GM21576 (cell line): ENCODE measurements around the gene GFY.

Experiments
- ATAC-seq: cut with Tn5 transposase; IDR thresholded peaks from one replicate; pipeline ENCODE4 v1.9.1; 2021; ENCODE audit warnings: mild to moderate bottlenecking, moderate library complexity; ENCODE audit not compliant: unreplicated experiment

GFY gene

GRCh38 chr19:49428547-49429451, 3.6 kb downstream of the GFY start:
- no peak for ATAC-seq

GRCh38 chr19:49430172-49430677, 5.0 kb downstream of the GFY start:
- ATAC-seq: no peak

GRCh38 chr19:49430678-49431329, 5.6 kb downstream of the GFY start:
- ATAC-seq: no peak

GRCh38 chr19:49431330-49431749, 6.2 kb downstream of the GFY start:
- no peak for ATAC-seq

- no peak for ATAC-seq
Observed at GRCh38 chr19:49432141-49433073, 7.2 kb downstream of the GFY start.

DNA sequence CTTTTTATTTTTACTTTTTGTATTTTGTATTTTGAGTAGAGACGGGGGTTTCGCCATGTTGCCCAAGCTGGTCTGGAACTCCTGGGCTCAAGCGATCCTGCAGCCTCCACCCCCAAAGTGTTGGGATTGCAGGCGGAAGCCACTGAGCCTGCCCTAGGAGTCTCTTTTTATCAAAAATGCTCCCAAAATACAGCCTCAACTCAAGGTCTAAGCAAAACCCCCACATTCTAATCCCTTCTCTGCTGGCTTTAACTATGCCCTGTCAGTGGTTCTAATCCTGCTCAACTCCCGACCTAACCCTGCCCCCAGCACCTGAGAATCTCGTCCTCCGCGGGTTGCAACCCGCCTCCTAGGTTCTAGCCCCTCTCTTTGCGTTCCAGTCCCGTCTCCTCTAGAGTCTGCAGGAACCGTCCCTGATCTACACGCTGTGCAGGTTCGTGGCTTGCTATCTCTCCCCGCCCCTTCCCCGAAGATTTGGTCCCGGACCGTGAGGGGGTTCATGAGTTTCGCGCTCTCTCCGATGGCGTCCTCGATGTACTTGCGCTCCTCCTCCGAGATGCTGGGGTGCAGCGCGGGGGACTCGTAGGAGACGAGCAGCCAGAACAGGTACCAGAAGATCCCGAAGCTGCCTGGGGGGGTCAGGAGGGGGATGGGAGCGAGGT, 8.2 kb downstream of the GFY start:
- ATAC-seq: no peak

- ATAC-seq: no peak
Observed at GRCh38 chr19:49434907-49435583, 9.9 kb downstream of the GFY start.

GRCh38 chr19:49435670-49436069, 10.5 kb downstream of the GFY start:
- no peak for ATAC-seq

DNA sequence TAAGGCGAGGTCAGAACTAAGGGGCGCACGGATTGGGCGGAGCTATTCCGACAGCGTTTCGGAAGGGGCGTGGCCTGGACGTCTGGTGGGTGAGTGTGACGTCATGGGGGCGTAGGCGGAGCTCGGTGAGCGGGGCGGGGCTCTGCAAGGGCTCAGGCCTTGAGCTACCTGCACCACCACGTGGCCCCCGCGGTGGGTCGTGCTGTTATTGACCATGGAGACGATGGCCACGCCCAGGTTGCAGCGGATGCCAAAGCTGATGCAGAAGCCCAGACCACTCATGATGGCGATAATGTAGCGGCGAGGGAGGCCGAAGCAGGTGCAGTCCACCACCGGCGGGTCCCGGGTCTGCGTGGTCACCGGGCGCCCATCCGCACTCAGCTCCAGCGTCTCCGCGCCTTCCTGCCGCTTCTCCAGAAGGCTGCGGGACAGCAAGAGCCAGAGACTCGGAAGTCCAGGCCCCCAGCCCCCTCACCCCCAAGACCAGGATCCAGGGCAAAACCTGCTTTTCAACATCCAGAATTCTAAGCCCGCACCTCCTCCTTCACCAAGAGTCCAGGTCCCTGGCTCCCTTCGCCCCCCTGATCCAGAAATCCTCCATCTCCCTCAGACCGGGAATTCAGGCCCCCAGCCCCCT, 11.3 kb downstream of the GFY start:
- no peak for ATAC-seq

GRCh38 chr19:49437231-49437630, 12.0 kb downstream of the GFY start:
- no peak for ATAC-seq

DNA sequence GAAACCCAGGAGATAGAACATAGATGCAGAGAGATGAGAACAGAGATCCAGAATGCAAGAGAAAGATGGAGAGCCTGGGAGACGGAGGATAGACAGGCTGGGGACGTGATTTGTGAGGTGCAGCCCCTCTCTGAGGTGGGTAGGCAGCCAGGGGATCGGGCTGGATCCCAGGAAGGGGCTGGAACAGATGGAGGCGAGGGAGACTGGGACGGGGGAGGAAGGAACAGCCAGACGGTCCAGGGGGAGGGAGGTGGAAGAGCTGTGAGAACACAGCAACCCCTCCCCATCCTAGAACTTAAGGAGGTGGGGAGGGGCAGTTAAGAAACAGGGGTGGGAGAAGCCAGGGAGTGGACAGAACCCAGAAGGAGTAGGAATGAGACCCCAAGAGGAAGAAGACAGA, 13.1 kb downstream of the GFY start:
- ATAC-seq: no peak

- no peak for ATAC-seq
Observed at GRCh38 chr19:49439836-49440235, 14.6 kb downstream of the GFY start.

DNA sequence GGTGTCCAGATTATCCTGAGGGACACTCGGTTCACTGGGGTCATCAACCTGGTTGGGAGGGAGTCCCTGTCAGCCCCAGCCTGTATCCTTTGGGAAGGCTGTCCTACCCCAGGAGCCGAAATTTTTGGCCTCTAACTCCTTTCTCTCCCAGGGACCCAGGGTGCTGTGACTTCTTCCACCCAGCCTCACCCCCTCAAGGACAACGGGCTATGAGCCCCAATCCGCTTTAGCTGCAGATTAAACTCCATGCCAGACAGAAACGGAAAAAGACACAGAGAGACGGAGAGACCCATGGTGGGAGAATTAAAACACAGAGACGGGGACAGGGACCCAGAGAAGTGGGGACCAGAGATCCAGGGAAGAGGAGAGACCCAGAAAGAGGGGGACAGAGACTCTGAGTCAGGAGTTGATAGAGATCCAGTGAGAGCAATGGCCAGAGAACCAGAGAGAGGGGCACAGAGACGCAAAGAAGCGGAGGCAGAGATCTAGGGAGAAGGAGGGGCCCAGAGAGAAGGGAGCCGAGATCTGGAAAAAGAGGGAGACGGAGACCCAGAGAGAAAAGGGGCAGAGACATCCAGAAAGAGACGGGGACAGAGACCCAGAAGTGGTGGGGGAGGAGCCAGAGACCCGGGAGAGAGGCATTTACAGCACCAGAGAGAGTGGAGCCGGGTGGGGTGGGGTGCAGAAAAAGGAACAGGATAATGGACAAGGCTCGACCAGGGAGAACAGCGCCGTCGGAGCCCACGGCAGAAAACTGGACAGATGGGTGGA, 15.4 kb downstream of the GFY start:
- ATAC-seq: no peak

DNA sequence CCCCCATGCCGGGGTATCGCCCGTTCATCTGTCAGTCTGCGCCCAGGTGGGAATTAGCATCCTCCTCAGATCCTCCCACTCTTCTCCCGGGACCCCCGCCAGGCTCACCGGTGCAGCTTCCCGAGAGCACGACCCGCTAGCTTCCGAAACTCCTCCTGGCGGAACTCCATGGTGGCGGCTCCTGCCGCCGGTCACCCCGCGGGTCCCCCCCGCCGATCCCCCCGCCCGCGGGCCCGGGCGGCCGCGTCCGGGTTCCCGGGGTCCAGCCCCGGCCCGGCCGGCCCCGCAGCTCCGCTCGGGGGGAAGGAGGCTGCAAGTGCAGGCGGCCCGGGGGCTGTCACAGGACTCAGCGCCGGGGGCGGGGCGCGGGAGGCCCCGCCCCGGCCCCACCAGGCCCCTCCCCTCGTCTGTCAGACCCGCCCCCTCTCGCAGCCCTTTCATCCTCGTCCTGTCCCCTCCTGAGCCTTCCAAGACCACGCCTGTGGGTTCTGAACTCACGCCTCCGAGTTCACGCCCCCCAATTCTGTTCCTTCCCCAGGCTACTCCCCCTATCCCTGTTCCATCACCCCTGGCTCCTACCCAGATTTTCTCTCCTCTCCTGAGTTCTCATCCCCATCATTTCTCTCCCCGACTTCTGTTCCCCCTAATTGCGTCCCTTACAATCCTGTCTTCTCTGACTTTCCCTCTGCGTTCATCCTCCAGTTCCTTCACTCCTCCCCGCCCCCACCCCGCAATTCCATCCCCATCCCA, 16.2 kb downstream of the GFY start, which contains the start of gene SLC17A7:
SLC17A7 (minus strand) TSS at position 318 of the 750 bp plus-strand sequence; CDS start at position 170, 148 bp downstream.
- ATAC-seq: no peak

DNA sequence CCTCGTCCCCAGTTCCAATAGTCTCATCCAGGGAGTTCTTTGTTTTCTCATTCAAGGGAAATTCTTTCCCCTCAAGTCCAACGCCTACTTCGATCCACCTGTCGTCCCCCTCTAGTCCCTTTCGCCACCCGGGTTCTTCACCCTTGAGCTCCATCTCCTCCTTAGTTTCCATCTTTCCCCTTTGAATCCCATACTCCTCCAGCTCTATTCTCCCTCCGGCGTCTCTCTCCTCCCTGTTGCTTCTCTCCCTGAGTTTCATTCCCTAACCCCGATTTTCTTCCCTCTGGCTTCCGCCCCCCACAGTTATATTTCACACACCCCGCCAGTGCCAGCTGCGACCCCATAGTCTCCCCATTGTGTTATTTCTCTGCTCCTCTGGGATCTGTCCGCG, 16.8 kb downstream of the GFY start:
- no peak for ATAC-seq

GRCh38 chr19:49442354-49442753, 17.2 kb downstream of the GFY start:
- ATAC-seq: no peak

- ATAC-seq: no peak
Observed at GRCh38 chr19:49442771-49443365, 17.7 kb downstream of the GFY start.
